ENCODE data around the gene ATG16L2.
"Not testable (repeated sequence)": the region's sequence is repeated elsewhere in the genome, so short reads cannot be mapped to it uniquely, and the experiment has no call there.

Gene ATG16L2

DNA sequence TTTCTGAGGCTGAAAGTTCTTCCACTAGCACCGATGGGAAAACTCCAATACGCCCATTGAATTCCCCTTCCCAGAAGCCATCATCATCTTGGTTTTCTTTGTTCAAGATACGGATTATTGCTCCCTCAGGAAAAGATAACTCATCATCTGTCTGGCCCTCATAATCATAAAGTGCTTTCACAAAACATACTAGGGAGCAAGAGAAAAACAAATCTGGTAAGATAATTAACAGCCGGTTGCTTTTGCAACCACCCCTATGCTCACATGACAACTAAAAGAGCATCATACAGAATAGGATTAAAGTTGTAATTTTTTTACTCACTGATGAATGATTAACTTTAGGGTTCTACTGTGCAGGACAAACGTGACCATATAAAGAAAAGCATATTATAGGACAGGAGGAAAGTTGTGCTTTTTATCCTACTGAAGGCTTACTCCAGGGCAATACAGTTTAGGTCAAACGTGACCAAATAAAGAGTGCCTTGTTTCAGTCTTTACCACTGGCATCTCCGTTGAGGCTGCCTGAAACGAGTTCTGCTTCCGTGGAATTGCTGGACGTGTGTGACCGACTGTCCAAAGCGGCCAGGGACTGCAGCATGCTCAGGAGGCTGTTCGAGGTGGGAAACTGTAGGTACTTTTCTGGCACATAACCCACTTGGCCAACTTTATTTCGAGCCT is 28.6 kb downstream of the ATG16L2 start:
- no peak for DNase-seq (ENCODE audit: low read depth in 2 of 2)

DNA sequence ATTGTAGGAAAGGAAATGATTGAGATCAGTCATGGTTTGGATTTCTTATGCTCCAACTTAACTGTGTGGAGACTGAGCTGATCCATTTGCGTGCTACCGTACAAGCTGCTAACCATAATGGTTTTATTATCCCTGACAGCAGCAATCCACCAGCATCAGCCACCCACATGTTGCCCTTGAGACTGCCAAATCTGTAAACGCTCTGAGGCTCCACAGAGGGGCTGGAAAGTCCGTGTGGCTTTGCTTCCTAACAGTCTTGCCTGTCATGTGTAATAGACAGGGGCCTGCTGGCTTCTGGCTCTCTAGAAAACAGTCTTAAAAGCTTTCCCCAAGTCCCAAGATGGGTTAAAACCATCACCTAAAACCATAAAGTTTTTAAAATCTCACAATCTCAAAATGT is 30.1 kb downstream of the ATG16L2 start:
- DNase-seq (ENCODE audit: low read depth in 2 of 2), result no peak

DNA sequence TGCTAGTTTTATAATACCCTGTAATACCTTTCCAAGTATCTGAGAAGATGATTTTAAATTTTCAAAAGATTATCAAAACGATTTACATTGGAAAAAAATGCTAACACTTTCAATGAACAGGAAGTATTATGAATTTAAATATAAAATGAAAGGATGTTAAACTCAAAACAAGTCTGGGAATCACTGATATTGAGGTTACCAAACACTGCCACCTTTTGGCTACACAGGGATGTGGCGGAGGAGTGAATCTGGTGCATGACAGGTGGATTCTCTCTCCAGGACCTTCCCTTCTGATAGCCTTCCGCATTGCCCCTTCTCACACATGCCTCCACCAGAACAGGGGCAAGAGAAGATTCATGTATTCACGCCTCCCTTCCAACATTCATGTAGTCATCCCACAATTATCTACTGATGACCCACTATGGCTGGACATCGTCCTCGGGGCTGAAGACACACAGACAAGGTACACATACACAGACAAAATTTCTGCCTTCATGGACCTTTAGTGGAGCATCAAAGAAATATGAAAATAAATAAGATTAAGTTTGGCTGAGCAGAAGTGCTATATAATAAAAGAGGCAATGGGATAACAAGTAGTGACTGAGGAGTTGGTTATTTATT is 34.7 kb downstream of the ATG16L2 start:
- DNase-seq (ENCODE audit: low read depth in 2 of 2), result no peak

DNA sequence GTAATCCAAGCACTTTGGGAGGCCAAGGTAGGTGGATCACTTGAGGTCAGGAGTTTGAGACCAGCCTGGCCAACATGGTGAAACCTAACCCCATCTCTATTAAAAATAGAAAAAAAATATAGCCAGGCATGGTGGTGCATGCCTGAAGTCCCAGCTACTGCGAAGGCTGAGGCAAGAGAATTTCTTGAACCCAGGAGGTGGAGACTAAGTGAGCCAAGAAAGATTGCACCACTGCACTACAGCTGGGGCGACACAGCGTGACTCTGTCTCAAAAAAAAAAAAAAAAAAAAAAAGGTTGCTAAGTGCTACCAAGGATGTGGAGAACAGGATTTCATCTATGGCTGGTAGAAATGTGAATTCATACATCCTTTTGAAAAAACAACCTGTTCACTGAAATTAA is 36.6 kb downstream of the ATG16L2 start:
- no peak for DNase-seq (ENCODE audit: low read depth in 2 of 2)

DNA sequence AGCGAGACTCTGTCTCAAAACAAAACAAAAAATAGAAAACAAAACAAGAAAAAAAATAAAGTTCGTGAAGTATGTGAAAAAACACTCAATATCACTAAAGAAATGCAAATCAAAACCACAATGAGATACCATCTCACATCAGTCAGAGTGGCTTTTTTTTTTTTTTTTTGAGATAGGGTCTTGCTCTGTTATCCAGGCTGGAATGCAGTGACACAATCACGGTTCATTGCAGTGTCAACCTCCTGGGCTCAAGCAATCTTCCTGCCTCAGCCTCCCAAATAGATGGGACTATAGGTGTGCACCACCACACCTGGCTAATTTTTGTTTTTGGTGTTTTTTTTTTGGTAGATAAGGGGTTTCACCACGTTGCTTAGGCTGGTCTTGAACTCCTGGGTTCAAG is 37.5 kb downstream of the ATG16L2 start:
- no peak for DNase-seq (ENCODE audit: low read depth in 2 of 2)

DNA sequence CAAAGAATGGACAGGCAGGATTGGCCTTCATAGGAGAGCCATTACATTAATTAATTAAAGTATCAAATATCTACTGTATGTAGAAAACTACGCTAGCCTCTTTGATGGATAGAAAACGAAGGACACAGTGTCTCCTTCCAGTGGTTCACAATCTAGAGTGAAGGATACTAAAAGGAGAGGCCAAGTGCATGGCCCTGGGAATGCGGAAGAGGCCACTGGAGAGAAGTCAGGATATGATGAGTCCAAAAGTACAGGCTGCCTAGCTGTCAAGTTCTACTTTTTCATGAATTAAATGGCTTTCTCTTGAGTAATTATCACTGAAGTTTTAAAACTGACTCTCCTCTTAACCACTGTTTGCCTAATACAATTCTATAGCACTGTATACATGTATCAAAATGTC is 41.9 kb downstream of the ATG16L2 start:
- DNase-seq (ENCODE audit: low read depth in 2 of 2), result no peak

DNA sequence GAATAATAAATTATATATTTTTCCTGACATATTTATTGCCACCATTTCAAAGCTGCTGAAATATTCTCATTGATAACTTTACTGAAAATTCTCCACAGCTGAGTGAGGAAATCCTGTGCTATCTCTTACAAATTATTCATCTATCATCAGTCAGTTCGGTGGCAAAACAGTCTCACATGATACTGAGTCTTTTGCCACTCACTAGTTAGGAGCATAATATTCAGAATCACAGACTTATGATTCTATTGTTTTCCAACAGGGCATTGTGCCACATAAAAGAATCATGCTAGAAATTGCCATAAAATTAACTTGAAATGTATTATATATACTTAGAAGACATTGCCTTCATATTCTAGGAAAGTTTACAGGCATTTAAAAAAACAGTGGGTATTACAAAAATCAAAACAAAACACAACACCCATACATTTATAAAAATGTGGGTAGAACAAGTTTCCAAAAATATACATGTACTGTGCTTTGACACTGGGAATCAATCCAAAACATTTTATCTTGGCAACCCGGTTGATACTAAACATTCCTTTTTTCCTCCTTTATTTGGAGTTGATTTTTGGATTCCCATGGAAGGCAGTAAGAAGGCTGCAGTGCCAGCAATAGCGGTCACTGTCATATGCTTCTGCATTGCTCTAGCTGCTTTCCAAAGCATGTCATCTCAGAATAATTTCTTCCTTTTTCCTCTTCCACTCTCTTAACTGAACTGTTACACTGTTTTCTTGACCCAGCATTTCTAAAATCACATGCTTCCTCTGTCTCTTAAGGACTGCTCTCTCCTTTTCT is 42.5 kb downstream of the ATG16L2 start:
- DNase-seq (ENCODE audit: low read depth in 2 of 2), result no peak

DNA sequence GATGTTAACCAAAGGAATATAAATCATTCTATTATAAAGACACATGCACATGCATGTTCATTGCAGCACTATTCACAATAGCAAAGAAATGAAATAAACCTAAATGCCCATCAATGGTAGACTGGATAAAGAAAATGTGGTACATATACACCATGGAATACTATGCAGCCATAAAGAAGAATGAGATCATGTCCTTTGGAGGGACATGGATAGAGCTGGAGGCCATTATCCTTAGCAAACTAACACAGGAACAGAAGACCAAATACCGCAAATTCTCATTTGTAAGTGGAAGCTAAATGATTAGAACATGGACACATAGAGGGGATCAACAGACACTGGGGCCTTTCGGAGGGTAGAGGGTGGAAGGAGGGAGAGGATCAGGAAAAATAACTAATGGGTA is 44.1 kb downstream of the ATG16L2 start:
- not testable (repeated sequence) for DNase-seq (ENCODE audit: low read depth in 2 of 2)

DNA sequence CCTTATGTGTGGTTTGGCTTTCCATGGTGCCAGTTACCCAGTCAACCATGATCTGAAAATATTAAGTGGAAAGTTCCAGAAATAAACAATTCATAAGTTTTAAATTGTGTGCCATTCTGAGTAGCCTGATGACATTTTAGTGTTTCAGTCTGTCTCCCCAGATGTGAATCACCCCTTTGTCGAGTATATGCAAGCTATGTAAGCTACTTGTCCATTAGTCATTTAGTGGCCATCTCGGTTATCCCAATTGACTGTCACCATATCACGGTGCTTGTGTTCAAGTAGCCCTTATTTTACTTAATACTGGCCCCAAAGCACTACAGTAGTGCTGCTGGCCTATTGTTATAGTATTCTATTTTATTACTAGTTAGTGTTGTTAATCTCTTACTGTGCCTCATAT is 44.9 kb downstream of the ATG16L2 start:
- no peak for DNase-seq (ENCODE audit: low read depth in 2 of 2)

DNA sequence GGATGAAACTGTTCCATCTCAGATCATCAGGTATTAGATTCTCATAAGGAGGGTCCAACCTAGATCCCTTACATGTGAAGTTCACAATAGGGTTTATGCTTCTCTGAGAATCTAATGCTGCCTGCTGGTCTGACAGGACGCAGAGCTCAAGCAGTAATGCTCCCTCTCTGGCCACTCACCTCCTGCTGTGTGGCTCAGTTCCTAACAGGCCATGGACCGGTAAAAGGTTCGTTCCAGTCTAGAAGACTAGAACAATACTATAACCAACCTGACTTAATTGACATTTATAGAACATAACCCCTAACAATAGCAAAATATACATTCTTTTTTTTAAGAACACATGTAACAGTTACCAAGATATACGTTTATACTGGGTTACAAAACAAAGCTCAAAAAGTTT is 45.8 kb downstream of the ATG16L2 start:
- DNase-seq (ENCODE audit: low read depth in 2 of 2), result no peak

DNA sequence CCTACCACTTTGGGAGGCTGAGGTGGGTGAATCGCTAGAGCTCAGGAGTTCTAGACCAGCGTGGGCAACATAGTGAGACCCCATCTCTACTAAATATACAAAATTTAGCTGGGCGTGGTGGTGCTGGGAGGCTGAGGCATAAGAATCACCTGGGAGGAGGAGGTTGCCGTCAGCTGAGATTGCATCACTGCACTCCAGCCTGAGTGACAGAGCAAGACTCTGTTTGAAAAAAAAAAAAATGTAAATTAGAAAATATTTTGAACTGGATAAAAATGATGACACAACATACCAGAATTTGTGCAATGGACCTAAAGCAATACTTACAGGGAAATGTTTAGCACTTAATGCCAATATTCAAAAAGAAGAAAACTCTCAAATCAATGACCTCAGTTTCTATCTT is 46.4 kb downstream of the ATG16L2 start:
- DNase-seq (ENCODE audit: low read depth in 2 of 2), result no peak

DNA sequence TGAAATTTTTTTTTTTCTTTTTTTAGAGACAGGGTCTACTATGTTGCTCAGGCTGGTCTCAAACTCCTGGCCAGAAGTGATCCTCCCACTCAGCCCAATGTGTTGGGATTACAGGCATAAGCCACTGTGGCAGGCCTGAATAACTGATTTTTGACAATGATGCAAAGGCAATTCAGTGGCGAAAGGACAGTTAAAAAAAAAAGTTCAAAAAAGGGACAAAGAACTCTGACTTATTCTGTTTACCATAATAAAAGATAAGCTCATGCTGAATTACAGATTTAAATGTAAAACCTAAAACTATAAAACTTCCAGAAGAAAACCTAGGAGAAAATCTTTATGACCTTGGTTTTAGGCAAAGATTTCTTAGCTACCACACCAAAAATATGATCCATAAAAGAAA is 48.9 kb downstream of the ATG16L2 start:
- no peak for DNase-seq (ENCODE audit: low read depth in 2 of 2)

DNA sequence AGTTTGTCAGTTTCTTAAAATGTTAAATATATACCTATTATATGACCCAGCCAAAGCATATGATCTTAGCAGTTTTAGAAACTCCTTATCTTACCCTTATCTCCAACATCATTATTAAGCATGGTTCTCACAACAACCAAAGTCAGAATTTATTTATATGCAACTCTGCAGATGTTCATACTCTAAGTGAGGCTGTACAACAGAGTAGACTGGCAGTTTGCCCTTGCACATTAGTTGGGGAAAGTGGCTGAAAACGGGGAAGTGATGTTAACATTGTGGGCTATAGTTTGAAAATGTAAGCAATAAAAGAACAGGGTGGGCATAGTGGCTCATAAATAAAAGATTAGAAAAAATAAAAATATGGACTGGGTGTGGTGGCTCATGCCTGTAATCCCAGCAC is 49.7 kb downstream of the ATG16L2 start:
- DNase-seq (ENCODE audit: low read depth in 2 of 2), result no peak

DNA sequence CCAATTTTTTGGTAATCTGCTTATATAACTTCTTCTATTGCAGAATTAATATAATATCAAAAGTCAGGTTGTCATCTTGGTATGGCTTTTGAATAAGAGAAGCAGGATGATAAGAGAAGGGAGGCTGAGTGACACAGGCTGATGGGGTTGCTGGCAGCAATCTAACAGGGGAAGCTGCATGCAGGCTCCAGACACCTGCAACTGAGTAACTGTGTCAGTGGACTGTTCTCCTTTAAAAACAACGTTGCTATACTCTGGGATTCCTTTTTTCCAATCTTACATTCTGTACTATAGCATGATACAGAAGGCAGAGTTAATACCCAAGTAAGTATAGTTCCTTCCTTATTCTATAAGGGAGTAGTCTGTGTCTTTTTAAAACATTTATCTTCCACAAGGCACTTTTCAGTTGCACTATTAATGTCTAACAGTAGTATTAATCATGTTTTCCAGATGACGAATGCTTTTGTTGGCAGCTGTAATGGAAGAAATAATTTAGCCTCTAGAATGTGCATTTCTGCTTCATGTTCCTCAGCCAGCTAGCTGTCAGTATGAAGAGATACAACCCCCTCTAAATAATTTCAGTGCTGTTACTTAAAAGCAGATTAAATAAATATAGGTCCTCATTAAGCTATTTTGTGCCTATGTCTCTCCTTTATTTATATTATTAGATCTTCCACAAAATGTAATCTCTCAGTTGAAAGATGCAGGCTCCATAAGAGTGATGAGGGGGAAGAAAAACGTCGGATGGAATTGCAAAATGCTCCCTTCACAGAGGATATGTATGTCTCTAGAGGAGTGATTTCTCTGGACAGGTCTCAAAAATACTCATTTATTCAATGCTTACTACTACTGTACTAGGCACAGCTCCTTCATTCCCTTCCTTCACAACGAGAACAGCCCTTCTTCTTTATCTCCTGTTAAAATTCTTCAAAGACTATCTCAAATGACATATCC is 50.8 kb downstream of the ATG16L2 start:
- DNase-seq (ENCODE audit: low read depth in 2 of 2), result no peak

DNA sequence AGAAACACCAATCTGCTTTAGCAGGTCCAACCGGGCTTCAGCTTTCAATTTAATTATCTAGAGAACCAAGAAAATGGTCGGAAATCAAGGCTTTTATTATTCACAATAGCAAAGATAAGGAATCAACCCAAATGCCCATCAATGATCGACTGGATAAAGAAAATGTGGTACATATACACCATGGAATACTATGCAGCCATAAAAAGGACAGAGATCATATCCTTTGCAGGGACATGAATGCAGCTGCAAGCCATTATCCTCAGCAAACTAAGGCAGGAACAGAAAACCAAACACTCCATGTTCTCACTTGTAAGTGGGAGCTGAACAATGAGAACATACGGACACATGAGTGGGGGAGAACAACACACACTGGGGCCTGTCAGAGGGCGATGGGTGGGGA is 53.8 kb downstream of the ATG16L2 start:
- no peak for DNase-seq (ENCODE audit: low read depth in 2 of 2)

DNA sequence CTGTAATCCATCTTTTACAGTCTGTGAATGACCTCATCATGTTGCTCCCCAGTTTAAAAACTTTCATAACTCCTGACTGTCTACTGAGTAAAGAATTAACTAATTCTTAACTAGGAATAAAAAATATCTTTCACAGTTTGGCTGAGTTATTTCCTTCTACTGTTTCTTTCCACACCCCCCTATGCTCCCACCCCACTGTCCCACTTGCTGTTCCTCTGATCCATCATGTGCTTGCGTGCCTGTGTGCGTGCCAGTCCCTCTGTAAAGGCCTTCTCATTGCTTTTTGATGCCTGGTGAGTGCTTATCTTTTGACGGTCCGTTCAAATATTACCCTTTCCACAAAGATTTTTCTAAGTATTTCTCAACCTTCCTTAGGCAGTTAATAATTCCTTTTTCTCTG is 55.6 kb downstream of the ATG16L2 start:
- DNase-seq (ENCODE audit: low read depth in 2 of 2), result no peak

DNA sequence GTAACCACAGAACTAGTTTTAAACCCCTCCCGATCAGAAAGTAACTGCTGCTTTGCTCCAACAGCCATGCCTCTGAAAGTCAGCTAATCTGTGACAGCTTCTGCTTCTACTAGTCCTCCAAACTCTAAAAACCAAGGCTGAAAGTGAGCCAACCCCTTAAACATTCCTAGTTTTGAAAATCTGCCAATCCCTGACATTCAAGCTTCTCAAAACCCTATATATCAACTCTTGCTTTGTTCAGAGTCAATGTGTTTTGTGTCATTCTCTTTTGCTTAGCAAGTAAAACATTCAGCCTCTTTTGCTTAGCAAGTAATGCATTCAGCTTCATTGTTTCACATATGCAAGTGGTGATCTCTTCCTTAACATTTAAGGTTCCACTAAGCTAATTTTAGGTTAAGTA is 56.9 kb downstream of the ATG16L2 start:
- no peak for DNase-seq (ENCODE audit: low read depth in 2 of 2)

DNA sequence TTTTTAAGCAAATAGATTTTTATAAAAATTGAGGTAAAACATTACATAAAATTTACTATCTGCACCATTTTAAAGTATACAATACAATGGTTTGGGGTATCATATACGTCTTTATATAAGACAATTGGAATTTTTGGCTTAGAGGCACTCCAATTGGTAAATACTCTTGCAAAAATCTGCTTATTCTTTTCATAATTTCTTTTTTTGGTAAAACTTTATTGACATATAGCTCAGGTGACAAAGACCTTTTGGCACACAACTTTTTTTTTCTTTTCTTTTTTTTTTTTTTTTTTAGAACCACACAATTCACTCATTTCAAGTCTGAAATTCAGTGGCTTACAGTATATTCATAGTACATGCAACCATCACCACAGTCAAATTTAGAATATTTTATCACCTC is 57.8 kb downstream of the ATG16L2 start:
- no peak for DNase-seq (ENCODE audit: low read depth in 2 of 2)

DNA sequence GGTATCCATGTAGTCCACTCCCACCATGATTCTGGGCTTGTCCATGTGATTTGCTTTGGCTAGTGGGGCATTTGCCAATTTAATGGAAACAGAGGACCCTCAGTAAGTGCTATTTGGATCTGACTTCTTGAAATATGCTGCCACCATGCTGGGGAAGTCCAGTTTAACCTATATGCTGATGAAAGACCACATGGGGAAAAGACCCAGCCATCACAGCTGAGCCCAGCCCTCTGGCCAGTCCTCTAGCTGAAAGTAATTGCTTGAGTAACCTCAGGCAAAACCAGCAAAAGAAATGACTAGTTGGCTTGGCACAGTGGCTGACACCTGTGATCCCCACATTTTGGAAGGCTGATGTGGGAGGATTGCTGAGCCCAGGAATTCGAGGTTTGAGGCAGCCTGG is 61.5 kb downstream of the ATG16L2 start:
- DNase-seq (ENCODE audit: low read depth in 2 of 2), result no peak

DNA sequence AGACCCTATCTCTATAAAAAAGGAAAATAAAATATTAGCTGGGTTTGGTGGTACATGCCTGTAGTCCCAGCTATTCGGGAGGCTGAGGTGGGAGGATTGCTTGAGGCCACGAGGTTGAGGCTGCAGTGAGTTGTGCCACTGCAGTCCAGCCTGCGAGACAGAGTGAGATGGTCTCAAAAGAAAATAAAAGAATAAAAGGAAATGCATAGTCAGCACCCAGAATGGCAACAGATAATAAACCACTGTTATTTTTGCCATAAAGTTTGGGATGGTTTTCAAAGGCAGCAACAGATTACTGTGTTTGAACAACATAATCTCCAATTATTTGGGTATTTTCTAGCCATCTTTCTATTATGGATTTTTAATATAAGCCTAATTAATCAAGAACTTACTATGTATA is 61.9 kb downstream of the ATG16L2 start:
- no peak for DNase-seq (ENCODE audit: low read depth in 2 of 2)

All from stimulated activated CD4-positive, alpha-beta T cell treated with anti-CD3 and anti-CD28 coated beads, Interleukin-12 subunit alpha, Interleukin-12 subunit beta, amount 100 ng/mL, for 24 hours (primary cell).